Stimulated activated CD8-positive, alpha-beta memory T cell treated with anti-CD3 and anti-CD28 coated beads, Interleukin-4, amount 100 ng/mL, for 1 hour (primary cell): ENCODE results near the gene RAB9B.
"Not testable (repeated sequence)": the region's sequence is repeated elsewhere in the genome, so short reads cannot be mapped to it uniquely, and the experiment has no call there.

Experiments
- DNase-seq, 2 donors: peaks; one replicate each; pipeline ENCODE4 v3.0.0-alpha.2; 2020; ENCODE audit warnings: low read depth in 2 of 2, low spot score in 1 of 2

RAB9B gene

DNA sequence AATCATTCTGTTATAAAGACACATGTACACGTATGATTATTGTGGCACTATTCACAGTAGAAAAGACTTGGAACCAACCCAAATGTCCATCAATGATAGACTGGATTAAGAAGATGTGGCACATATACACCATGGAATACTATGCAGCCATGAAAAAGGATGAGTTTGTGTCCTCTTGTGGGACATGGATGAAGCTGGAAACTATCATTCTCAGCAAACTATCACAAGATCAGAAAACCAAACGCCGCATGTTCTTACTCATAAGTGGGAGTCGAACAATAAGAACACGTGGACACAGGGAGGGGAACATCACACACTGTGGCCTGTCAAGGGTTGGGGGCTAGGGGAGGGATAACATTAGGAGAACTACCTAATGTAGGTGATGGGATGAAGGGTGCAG, 15.0 kb downstream of the RAB9B start:
- DNase-seq, result not testable (repeated sequence)

DNA sequence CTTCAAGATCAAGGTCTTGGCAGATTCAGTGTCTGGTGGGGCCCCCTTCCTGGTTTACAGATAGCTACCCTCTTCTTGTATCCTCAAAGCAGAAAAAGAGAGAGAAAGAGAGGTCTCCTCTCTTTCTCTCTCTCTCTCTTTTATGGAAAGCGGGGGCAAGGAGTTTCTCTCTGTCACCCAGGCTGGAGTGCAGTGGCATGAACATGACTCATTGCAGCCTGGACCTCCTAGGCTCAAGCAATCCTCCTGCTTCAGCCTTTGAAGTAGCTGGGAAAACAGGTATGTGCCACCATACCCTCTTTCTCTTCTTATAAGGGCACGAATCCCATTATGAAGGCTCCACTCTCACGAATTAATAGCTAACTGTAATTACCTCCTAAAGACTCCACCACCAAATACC, 20.2 kb downstream of the RAB9B start:
- DNase-seq, result no peak

DNA sequence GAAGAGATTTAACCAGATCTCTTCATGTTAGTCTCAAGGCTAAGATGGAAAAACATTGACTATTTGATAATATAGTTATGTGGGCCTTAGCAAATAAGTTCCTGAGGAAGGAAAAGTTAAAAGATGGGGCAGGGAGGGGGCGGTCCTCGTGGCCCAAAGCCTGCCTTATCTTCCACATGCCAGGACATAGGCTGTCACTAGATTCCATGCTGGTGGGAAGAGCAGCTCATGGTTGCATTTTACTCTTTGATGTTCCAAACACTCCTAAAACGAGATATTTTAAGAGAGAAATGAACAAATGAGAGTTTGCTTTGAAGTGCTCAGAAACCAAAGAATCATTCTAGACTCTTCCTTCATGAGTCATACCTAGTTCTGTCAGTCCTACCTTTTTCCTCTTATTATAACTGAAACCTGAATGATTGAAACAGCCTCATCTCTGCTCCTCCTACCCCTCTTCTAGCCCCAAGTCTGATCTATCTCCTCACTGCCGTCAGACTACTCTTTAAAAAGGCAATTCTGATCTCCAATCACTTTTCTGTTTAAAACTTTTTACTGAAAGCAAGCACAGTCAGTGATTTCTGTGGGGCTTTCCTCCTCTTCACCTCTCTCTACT, 25.1 kb downstream of the RAB9B start:
- no peak for DNase-seq

DNA sequence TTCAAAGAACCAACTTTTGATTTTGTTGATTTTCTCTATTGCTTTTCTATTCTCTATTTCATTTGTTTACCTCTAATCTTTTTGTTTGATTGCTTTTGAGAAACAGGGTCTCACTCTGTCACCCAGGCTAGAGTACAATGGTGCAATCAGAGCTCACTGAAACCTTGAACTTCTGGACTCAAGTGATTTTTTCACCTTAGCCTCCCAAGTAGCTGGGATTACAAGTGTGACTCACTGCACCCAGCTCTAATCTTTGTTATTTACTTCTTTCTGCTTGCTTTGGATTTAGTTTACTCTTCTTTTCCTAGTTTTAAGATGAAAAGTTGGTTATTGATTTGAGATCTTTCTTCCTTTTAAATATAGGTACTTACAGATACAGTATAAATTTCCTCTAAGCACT, 26.2 kb downstream of the RAB9B start:
- no peak for DNase-seq

DNA sequence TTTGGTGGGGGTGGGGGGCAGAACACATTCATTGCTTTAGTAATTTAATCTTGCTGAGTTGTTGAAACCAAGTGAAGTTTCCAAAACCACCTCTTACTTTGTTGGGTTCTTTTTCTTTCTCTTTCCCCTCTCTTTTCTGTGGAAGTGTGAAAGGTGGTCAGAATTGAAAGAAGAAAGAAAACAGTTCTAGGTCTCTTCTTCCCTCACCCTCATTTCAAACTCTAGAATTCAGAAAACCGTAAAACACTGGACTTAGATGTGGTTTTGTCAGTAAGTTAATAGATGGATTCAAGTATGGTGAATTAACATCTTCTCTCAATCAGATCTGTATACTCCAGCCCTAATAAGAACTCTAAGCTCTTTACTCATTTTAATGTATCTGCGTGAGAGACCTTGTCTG, 31.7 kb downstream of the RAB9B start:
- no peak for DNase-seq

DNA sequence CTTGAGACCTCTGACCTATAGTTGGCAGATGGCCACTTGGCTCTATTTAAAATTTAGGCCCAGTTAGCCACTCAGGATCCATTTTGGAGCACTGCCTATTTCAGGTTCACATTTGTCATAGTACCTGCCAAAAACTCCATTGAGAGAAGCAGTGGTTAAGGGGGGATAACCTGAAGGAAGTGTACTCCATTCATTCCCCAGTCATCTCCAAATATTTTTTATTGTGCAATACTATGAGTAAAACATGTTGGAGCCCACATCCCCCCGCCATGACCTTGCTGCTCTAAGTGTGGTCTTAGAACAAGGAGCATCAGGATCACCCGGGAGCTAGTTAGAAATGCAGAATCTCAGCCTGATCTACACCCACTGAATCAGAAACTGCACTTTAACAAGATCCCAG, 34.4 kb downstream of the RAB9B start:
- DNase-seq, result no peak

DNA sequence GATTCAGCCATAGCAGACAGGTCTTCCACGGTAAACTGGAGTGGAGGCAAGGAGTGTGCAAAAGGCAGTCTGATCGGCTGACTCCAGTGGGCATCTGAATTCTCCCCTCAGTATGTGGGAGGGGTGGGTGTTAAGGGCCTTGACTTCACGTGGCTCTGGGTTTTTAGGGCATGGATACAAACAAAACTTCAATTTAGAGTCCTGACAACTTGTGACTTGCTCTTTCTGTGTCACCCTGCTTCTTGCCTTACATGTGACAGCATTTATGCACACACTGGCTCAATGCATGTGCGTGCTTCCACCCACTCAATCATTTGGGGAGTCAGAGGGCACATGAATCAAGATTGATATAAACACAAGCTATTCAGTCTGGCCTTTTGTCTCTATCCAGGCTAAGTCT, 37.9 kb downstream of the RAB9B start:
- no peak for DNase-seq

DNA sequence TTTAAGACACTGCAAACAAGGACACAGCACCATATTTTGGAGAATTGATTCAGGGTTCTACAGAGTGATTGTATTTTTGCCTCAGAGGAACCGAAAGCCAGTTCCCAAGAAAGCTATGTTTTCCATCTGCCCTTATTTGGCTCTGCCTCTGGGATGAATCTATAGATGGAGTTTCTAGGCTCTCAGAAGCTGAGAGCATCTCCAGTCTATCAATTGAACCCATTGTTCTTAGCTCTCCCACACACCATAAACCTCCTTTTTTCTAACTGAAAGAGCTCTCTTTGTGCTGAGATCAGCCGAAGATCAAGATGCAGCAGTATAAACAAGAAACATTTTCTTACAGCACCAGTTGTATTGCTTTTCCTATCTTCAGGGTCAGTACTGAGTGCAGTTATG, 38.5 kb downstream of the RAB9B start:
- DNase-seq, result no peak

DNA sequence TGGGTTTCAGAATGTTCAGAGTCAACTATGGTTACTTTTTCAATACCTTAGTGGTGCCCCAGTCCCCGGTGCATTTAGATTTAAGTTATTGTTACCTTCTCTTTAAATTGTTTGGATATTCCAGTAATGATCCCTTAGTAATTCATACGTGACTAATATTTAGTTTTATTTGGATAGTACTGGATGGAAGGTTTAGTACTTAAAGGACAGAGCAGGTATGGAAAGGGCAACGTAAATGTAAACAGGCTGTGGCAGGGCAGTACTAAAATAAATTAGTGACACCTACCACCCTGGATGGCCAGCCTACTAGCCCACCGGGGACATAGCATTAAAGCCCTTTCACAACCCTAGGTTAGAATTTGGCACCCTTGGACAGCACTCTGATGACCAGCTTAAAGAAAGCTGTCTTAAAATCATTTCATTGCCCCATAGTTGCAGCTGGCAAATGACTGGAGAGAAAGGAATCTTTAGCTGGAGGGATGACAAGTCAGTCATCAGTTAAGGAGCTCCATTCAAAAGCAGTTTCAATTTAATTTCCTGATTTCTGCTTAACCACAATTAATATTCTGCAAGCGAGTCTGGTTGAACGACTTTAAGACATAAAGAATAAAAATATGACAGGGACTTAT, 39.0 kb downstream of the RAB9B start:
- DNase-seq, result no peak

DNA sequence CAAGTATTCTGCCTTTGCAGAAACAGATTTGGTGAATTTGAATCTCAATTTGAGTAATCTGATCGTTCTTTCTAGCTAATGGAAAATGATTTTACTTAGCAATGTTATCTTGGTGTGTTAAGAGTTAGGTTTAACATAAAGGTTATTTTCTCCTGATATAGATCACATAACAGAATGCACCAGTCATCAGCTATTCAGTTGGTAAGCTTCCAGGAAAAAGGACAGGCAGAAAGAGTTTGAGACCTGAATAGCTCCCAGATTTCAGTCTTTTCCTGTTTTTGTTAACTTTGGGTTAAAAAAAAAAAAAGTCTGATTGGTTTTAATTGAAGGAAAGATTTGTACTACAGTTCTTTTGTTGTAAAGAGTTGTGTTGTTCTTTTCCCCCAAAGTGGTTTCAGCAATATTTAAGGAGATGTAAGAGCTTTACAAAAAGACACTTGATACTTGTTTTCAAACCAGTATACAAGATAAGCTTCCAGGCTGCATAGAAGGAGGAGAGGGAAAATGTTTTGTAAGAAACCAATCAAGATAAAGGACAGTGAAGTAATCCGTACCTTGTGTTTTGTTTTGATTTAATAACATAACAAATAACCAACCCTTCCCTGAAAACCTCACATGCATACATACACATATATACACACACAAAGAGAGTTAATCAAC, 40.1 kb downstream of the RAB9B start:
- no peak for DNase-seq

DNA sequence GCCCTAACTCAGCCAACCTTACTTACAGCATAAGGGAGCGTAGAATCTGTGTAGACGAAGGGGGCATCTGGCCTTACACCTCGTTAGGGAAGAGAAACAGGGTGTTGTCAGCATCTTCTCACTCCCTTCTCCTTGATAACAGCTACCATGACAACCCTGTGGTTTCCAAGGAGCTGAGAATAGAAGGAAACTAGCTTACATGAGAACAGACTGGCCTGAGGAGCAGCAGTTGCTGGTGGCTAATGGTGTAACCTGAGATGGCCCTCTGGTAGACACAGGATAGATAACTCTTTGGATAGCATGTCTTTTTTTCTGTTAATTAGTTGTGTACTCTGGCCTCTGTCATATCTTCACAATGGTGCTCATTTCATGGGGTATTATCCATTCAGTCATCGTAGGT, 40.8 kb downstream of the RAB9B start:
- no peak for DNase-seq

DNA sequence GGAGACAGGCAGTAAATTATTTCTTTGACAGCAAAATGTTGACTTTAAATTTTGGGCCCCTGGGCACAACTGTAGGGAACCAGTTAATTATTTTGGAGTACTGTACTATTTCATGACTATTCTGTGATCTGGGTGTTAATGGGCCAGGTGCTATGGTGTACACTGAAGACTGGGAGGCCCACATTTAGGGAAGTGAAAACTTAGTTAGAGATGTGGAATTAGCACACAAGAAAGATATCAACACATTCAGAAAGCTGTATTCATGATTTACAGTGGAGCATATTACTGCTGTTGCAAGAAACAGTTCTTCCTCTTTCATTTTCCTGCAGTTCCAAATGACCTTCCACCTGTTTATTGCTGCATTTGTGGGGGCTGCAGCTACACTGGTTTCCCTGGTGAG, 43.1 kb downstream of the RAB9B start:
- DNase-seq, result no peak

DNA sequence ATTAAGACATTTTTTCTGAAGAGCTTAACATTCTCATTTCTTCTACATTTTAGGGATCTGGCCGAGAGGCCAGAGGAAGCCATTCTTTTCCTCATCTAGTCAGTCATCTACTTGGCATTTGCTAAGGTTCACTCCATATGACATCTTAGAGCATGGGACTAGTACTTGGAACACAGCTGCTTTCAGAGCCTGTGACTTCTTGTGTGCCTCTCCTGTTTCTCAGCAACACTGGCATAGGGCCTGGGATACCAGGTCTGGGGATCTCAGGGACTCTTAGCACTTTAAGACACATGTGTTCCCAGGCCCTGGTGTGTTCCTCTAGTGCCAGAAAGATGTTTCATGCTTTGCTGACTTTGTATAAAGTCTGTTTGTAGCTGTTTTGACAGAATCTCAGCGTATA, 48.1 kb downstream of the RAB9B start:
- no peak for DNase-seq

DNA sequence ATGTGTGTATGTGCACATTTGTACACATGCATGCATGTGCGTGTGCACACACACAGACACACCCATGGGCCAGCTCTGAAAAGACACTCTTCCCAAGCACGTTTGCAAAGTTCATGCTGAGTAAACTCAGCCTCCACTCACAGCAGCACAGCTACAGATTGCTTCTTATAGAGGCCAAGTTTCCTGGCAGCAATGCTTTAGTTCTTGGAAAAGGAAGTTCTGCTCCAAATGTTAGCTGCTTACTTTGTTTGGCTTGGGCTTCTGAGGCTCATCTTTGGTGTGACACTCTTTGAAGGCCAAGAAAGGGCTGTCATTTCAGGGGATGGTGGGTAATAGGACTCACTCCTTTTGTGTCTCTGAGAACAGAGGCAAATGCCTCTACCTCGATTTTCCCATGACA, 48.9 kb downstream of the RAB9B start:
- no peak for DNase-seq

DNA sequence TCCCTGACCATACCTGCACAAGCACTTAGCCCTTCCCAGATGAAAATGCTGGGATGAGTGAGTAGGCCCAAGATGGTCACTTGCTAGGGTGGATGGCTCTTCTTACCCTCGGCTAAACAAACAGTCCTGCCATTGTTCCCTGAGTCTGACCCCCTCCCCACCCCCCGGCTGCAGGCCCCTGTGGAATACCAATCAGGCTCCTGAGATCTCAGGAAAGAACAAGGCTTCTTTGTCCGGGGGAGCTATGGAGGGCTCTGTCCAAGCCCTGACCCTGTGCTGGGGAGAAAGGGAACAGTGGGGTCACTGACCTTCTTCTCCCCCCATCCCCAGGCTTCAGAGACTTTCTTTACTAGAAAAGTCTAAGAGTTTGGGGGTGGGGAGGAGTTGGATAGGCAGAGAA, 49.4 kb downstream of the RAB9B start:
- no peak for DNase-seq

DNA sequence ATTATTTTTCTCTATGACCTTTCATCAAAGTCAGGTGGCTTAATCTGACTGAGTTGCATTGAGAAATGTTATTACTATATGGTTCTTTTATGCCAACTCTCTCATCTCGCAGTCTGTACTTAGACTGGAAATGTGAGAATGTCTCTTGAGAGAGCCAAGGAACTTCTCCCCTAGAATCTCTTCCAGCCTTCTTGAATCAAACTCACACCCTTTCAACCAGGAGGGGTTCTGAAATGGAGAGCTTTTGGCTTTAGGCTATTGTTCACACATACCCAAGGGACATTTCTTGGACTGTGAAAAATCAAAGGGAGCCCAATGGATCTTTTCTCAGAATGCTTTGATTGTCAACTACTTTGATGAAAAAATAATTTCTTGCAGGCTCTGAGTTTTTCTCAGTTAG, 50.4 kb downstream of the RAB9B start:
- DNase-seq, result no peak

DNA sequence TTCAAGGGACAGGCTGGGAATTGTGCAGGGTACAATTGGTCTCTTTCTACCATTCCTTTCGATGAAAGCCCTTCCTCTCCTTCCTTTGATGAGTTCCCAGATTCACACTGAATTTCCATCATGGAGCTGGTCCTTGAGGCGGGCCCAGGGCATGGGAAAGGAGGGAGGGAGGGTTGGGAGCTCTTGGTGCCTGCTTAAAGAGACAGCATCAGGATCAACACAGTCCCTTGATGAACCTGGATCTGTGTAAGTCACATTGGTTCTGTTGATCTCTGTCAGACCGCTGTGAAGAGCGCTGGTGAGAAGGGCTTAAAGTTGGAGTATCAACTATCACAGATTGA, 51.0 kb downstream of the RAB9B start:
- DNase-seq, result no peak

DNA sequence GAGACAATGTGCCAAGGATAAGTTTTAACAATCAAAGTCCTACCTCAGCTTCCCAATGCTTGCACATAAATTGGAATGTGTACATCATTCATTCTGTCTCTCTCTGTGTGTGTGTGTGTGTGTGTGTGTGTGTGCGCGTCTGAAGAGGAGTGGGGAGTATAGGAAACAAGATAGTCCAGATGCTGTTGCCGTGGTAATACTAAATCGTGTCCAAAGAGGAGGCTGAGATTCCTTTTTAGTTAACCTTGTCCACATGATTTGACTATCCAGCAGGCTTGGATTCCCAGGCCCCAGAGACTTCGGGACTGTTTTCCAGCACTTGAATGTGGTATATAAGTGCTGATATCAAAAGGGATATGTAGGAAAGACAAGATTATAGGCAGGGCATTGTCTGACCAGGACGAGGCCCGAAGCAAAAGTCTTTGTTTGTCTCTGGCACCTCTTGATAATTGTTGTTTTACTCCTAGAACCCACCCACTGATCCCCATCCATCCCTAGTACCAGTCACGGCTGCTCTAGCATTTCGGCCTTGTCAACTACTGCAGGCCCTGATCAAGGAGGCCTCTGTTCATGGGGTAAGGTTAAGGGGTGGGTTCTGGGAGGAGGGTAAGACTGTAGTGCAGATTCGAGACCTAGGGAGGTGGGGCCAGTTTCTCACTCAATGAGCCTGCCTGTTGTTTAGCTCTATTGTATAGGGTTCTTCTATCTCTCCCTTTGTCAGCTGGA, 51.6 kb downstream of the RAB9B start:
- no peak for DNase-seq

DNA sequence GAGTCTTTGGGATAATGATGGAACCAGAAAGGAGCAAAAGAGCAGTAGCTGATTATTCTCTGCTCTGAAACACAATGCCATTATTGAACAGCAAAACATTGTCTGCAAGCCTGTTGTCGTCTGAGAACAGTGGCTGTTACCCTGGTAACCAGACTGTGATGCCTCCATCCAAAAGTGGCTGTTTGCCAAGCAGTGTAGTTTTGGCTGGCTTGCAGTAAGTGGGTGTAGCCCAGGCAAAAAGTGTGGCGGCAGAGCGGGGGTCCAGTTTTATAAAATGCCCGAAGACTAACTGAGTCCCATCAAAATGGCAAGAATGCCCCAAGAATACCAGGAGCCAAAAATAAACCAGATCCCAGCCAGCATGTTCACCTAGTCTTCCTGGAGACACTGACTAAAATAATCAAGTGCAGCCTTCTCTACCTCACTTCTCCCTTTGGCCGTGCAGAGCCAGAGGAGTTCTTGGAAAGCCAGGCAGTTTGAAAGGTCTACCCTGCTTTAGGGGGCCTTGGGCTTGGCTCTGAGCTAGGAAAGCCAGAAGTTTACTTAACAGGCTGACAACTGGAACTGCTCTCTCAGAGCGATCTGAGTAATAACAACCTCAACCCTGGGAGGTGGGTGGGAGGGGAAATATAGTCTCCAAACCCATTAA, 52.8 kb downstream of the RAB9B start:
- DNase-seq, result no peak

DNA sequence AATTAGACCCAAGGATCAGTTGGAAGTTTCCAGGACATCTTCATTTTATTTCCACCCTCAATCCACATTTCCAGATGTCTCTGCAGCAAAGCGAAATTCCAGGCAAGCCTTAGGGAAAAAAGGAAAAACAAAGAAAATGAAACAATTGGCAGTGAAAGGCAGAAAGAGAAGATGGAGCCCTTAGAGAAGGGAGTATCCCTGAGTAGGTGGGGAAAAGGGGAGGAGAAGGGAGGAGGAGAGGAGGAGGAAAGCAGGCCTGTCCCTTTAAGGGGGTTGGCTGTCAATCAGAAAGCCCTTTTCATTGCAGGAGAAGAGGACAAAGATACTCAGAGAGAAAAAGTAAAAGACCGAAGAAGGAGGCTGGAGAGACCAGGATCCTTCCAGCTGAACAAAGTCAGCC, 55.5 kb downstream of the RAB9B start, which contains the start of gene PLP1:
TSS of gene PLP1 (plus strand) at position 295 of the 400 bp plus-strand sequence. CDS start 156 bp downstream, outside the sequence.
- DNase-seq, result no peak

DNA sequence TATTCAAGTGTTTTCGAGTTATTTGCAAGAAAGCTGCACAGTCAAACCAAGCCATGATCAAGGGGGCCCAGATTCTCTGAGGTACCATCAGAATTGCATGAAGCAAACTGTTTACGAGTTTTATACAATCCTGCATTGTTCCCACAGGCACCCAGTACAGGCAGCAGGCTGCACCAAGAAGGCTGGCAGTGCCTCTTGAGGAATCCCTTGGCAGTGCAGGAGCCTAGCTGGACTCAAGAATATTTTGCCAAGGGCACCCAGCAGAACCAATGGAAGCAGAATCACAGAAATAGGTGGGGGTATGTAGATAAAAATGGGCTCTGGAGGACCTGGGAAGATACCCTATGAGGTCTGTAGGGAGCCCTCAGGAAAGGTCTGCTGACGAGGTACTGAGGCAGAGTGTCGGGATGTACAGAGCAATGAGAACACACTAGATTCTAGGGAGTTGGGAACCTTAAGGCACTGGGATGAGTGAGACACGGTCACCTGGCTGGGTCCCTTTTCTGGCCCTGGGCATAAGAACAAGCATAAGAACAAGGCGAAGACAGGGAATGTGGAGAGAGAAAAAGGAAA, 57.9 kb downstream of the RAB9B start:
- no peak for DNase-seq
